SIG-M5 (cell line): ENCODE measurements around the gene SLAMF6.

ENCODE experiments used
- DNase-seq: peaks from one replicate; lab custom pipeline; 2025; lab: John Stamatoyannopoulos, UW

SLAMF6 gene

DNA sequence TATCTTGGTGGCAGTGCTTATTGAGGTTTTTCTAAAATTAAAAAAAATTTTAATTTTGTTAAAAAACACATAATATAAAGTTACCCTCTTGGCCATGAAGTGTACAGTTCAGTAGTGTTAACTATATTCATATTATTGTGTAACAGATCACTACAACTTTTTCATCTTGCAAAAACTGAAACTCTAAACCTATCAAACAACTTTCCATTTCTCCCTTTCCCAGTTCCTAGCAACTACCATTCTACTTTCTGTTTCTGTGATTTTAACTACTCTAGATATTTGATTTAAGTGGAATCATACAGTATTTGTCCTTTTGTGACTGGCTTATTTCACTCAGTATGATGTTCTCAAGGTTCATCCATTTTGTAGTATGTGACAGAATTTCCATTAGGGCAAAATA is 55.5 kb downstream of the SLAMF6 start:
- DNase-seq = no peak

GRCh38 chr1:160466961-160467360 is 56.1 kb downstream of the SLAMF6 start:
- no peak for DNase-seq

DNA sequence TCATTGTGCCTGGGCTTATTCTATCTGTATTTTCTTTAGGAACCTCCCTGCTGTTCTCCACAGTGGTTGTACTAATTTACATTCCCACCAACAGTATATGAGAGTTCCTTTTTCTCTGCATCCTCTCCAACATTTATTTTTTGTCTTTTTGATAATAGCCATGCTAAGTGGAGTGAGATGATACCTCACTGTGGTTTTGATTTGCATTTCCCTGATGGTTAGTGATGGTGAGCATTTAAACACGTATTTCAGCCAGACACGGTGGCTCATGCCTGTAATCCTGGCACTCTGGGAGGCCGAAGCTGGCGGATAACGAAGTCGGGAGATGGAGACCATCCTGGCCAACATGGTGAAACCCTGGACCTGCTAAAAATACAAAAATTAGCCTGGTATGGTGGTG is 57.9 kb downstream of the SLAMF6 start:
- DNase-seq = no peak

GRCh38 chr1:160460683-160461287 is 62.3 kb downstream of the SLAMF6 start:
- no peak for DNase-seq

- DNase-seq = no peak
Measured at GRCh38 chr1:160460214-160460642, 62.8 kb downstream of the SLAMF6 start.

DNA sequence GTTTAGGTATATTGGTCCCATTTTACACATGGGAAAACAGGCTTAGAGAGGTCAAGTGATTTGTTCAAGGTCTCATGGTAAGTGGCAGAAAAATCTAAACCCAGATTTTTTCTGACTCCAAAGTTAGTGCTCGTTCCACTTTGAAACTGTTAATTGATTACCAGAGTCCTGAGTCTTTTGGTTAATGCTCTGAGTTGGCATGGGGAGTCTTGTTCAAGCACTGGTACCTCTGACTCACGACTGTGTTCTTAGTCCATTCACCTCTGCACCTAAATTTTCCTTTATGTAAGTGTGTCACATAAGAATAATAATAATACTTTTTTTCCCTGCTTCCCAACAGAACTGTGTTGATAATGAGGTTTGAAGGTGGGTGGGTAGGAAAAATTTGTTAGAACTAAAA is 63.4 kb downstream of the SLAMF6 start:
- DNase-seq = no peak

- DNase-seq = no peak
Measured at GRCh38 chr1:160459056-160459455, 64.0 kb downstream of the SLAMF6 start.

DNA sequence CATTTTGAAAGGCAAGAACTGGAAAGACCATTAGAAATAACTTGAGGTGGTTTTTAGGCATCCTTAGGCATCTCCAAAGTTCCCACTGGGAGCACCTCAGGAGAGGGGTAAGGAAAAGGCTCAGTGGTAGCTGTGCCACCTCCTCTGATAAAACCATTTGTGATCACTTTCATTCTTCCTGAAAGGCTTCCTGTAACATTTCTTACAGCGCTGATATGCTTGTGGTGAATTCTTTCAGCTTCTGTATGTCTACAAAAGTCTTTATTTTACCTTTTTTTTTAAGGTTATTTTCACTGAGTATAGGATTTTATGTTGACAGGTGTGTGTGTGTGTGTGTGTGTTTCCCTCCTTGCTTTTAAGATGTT is 67.9 kb downstream of the SLAMF6 start:
- no peak for DNase-seq

- DNase-seq = no peak
Measured at GRCh38 chr1:160454371-160455152, 68.5 kb downstream of the SLAMF6 start.

DNA sequence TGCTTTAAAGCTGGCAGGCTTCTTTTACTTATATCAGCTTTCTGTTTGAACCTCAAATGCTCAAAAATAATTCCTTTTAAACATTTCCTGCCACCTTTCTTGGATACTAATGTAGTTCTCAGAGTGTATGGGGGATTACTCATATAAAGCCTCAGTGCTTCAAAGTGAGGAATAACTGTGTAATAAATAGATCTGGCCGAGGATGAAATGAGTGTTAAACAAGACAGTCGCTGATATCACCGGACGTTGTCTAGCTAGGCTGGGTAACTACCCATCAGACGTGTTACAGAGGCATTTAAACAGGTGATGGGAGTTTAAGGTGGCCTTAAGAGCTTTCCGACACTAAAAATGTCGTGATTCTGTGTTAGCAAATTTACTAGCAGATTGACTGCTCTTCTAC is 69.6 kb downstream of the SLAMF6 start:
- DNase-seq = no peak

DNA sequence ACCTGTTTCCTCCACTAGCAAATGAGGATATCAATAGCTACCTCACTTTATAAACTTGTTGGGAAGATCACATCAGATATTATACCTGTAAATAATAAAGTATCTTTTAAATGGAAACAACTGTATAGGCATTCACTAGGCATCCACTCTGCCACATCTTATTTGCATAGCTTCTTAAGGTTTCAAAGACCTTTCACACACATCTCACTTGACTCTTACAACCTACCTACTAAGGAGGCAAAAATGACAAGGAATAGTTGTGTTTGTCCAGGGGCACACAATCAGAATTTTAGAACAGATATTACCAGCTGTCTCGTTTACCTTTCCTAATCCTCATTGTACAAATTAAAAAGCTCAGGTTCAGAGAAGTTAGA is 71.2 kb downstream of the SLAMF6 start:
- no peak for DNase-seq

DNA sequence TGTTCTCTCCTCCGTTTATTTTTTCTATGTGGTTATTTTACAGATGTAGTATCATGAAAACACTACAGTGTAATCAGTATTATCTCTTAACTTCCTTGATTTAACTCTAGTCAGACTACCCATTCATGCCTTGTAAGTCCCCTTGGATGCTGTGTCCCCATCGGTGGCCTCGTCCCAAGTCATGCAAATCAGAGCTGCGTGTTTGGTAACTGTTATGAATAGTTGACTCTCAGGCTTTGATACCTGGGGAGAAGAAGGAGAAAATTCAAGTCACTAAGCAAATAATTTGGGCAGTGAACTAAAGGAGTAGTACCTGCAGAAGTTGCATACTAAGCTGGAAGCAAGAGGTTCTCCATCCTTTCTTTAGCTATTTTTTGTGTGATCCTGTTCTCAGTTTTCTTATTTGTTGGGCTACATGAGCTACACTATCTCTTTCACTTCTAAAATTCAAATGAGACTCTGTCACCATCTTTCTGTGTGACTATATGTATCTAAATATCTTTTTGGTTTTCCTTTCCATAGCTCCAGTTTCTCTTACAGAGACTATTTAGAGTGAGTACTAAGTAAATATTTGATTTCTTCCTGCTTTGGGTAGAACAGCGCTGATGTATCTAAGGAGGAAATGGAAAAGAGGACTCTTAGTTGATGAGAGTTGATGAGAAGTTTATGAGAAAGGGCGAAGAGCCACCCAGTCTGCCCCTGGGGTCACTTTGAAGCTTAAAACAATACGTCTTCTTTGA is 71.8 kb downstream of the SLAMF6 start:
- DNase-seq = no peak

- no peak for DNase-seq
Measured at GRCh38 chr1:160449494-160449893, 73.6 kb downstream of the SLAMF6 start.

DNA sequence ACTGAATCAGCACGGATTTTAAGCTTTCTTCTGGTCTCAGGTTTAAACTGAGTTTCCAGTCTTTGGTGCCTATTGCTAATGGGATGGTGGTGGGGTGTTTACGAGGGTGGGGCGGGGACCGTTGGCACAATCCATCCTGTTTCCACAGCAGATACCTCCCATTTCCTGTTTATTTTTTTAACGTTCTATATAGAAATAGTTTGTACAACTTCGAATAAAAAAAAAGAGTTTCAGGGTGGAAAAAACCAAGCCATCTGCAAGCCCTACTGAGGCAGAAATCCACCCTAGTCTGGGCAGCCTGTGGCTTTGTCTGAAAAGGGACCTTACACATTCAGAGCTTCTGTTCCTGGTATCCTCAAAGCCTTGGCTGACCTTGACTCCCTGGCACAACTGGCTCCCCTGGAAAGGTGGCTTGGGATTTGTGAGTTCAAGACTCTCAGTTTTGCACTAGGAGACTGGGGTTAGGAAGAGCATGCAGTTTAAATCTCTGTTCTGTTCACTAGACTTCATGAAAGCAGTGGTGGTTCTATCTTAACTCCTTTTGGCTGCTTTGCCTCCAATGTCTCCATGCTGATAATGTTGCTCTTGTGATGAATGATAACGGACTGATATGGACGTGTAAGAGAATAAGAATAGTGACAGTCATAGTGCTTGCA is 76.0 kb downstream of the SLAMF6 start:
- no peak for DNase-seq

GRCh38 chr1:160439718-160440117 is 83.3 kb downstream of the SLAMF6 start:
- DNase-seq = no peak

GRCh38 chr1:160438935-160439334 is 84.1 kb downstream of the SLAMF6 start:
- DNase-seq = no peak

GRCh38 chr1:160438317-160438918 is 84.6 kb downstream of the SLAMF6 start:
- DNase-seq = no peak

DNA sequence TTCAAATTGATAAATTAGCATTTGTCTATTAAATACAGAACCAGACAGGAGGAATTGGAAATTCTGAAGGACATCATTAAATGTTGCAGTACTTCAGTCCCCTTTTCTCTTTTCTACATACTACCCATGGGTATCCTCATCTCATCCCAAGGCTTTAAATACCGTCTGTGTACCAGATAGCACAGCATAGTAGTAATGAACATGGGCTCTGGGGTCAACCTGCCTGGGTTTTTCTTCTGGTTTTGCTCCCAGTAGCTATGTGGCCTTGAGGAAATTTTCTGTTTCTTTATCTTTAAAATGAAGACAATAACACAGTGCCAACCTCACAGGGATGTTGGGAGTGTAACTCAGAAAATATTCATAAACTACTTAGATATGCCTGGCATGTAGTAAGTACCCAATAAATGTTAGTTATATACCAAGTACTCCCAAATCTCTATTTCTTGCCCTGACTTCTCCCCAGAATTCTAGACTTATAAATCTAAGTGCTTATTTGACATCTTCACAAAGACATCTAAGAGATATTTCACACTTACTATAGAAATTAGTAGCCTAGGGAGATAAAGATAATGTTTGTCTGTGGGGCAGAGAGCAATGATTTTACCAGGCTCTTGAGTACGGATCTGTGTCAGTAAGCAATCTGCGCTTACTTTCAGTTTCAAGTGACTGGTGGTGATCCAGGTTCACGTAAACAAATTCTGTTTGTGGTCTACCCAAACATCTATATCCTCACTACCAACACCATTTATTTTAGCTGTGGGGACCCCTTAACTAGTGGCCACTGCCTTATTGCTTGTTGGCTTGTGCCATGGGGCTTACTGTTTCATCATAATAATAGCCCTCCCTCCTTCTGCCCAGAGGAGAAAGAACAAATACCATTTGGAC is 85.4 kb downstream of the SLAMF6 start:
- no peak for DNase-seq

DNA sequence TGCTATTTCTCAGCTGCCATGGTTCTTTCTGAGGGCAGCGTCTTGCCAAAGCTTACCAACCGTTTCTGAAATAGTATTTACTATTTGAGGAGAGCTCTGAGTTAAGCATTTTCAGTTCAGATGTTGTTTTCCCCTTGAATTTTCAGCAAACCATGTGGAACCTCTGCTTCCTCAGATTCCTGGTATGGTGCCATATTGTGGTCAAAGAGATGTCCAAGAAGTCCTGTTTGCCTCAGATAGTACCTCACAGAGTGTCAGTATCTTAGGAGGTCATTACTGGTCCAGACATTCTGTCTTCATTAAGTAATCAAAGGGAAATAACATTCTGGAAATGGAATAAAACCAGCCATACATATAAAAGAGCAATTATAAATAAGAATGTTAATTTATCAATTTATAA is 86.1 kb downstream of the SLAMF6 start:
- no peak for DNase-seq
